Lung (tissue), 12 donors: ENCODE data around the gene PRR36. TPM values are rescaled to one million over a fixed set of nuclear protein-coding genes. Genes with fewer than 3 reads are reported as not detected.
"Not testable (repeated sequence)": the region's sequence is repeated elsewhere in the genome, so short reads cannot be mapped to it uniquely, and the experiment has no call there.

Experiments
- ATAC-seq: fragments of 200-7000 bp; cut with Tn5 transposase; one replicate; pipeline ENCODE4 v1.9.1; 2020; ENCODE audit warnings: moderate number of reproducible peaks; ENCODE audit not compliant: insufficient read depth, low FRiP score
- DNase-seq, 3 donors: peaks; one replicate each; pipeline ENCODE4 v3.0.0-alpha.2; 2013 to 2017
- H3K27ac ChIP-seq, 2 donors: one replicate each; pipeline ENCODE4 v1.5.1; 2013; ENCODE audit warnings: mild to moderate bottlenecking in 2 of 2, moderate library complexity in 2 of 2, control low read depth in 1 of 2, inconsistent platforms in 1 of 2, low read depth in 1 of 2, low read length in 1 of 2
- H3K27me3 ChIP-seq, 3 donors: one replicate each; pipeline ENCODE4 v1.5.1; 2013; ENCODE audit warnings: low read length in 2 of 3; ENCODE audit not compliant: control insufficient read depth in 3 of 3, insufficient read depth in 3 of 3
- H3K36me3 ChIP-seq, 4 donors: one replicate each; pipeline ENCODE4 v1.5.1; 2013; ENCODE audit warnings: low read length in 4 of 4, mild to moderate bottlenecking in 1 of 4, moderate library complexity in 1 of 4; ENCODE audit not compliant: control insufficient read depth in 4 of 4, insufficient read depth in 4 of 4
- H3K4me1 ChIP-seq, 5 donors: one replicate each; pipeline ENCODE4 v1.5.1; 2013; ENCODE audit warnings: low read length in 5 of 5, mild to moderate bottlenecking in 2 of 5, moderate library complexity in 1 of 5; ENCODE audit not compliant: control insufficient read depth in 5 of 5, insufficient read depth in 5 of 5
- H3K4me3 ChIP-seq: one replicate; pipeline ENCODE4 v1.5.1; 2013; ENCODE audit warnings: mild to moderate bottlenecking, control low read depth, moderate library complexity
- H3K9ac ChIP-seq, 2 donors: one replicate each; pipeline ENCODE4 v1.5.1; 2013; ENCODE audit warnings: low read length in 2 of 2, control low read depth in 1 of 2; ENCODE audit not compliant: insufficient read depth in 1 of 2
- H3K9me3 ChIP-seq, 4 donors: one replicate each; pipeline ENCODE4 v1.5.1; 2013; ENCODE audit warnings: low read length in 3 of 4, mild to moderate bottlenecking in 1 of 4, moderate library complexity in 1 of 4; ENCODE audit not compliant: control insufficient read depth in 4 of 4, insufficient read depth in 3 of 4
- CTCF ChIP-seq: IDR thresholded peaks from 2 replicates; pipeline ENCODE4 v1.5.1; 2012; ENCODE audit warnings: mild to moderate bottlenecking; ENCODE audit errors: control extremely low read depth, extremely low read depth
- WGBS, 2 donors: extraction: QIAGEN DNeasy Blood & Tissue Kit; methylation state at CpG; one replicate each; pipeline ENCODE4 v1.1.7; 2013; 5-methylcytosine and 5-hydroxymethylcytosine counted together
- polyA plus RNA-seq, 2 donors: library from polyadenylated mRNA; stranded (reverse); fragments of 200-250 nt; gene quantifications; one replicate each; pipeline ENCODE4 v1.2.1, GENCODE V29; 2013
- total RNA-seq, 2 donors: library from RNA; depleted of rRNA in 1 of 2; stranded (reverse); fragments of >200 nt in 1 of 2; gene quantifications; one replicate each; pipeline ENCODE4 v1.2.1, GENCODE V29; 2014 to 2021
- donor health status: control.
- donor health status: control.
- donor health status: Bipolar disorder and iron deficiency.
- donor health status: healthy.
- donor health status: DM: yes; HTN: yes; CAD: no.

Gene PRR36
- total and polyA plus RNA-seq, 4 donors: 0.30 to 3.4 (median 1.1) TPM

GRCh38 chr19:7860714-7861618 is 13.2 kb downstream of the PRR36 start:
- Histone ChIP-seq H3K4me3 (no peak overlapping the region), H3K4me1 (peaks cover 0 to 15% (median 0%) of the 10 kb centered on the region in 5 donors), H3K27ac (no peak overlapping the region), H3K9me3 (peaks cover 0 to 8% (median 0%) of the 10 kb centered on the region in 4 donors), H3K36me3 (peaks cover 0 to 5% (median 0%) of the 10 kb centered on the region in 4 donors), H3K27me3 (peaks cover 0 to 18% (median 0%) of the 10 kb centered on the region in 3 donors), H3K9ac (no peak overlapping the region)
- TF ChIP-seq CTCF: no peak
- DNase-seq: no peak
- no peak for ATAC-seq
- 80 to 81% methylated on average over 14 of the region's 14 CpGs for WGBS, 2 donors

GRCh38 chr19:7859831-7860713 is 14.1 kb downstream of the PRR36 start:
- 93 to 94% methylated on average over 20 to 22 of the region's 22 CpGs for WGBS, 2 donors

GRCh38 chr19:7859087-7859486 is 15.1 kb downstream of the PRR36 start:
- DNase-seq, H3K27me3 ChIP-seq, H3K36me3 ChIP-seq, H3K9ac ChIP-seq, ATAC-seq, H3K4me3 ChIP-seq, H3K9me3 ChIP-seq, H3K27ac ChIP-seq: not testable (repeated sequence)
- H3K4me1 ChIP-seq: peaks cover 0 to 15% (median 0%) of the 10 kb centered on the region in 5 donors
- WGBS, 2 donors: 97% methylated on average over 8 of the region's 8 CpGs

More at GRCh38 chr19:7859831-7860713, 14.1 kb downstream of the PRR36 start:
- peaks cover 0 to 5% (median 0%) of the 10 kb centered on the region in 4 donors for H3K36me3 ChIP-seq
- peaks cover 0 to 15% (median 0%) of the 10 kb centered on the region in 5 donors for H3K4me1 ChIP-seq
- peaks cover 0 to 8% (median 0%) of the 10 kb centered on the region in 4 donors for H3K9me3 ChIP-seq
- no peak overlapping the region for H3K27ac ChIP-seq
- DNase-seq (no peak), ATAC-seq (no peak)
- no peak overlapping the region for H3K9ac ChIP-seq
- TF ChIP-seq CTCF: no peak
- peaks cover 0 to 16% (median 0%) of the 10 kb centered on the region in 3 donors for H3K27me3 ChIP-seq
- no peak overlapping the region for H3K4me3 ChIP-seq
